Keratinocyte (primary cell): ENCODE data around the gene HGFAC.

Source experiments
- EZH2 ChIP-seq: IDR thresholded peaks from one replicate; pipeline ENCODE4 v1.6.1; 2012; ENCODE audit warnings: inconsistent platforms, mild to moderate bottlenecking, low read length, moderate library complexity
- TF ChIP-seq, protein P1 (sequence below), 3 experiments: IDR thresholded peaks in 1 of 3; conservative IDR thresholded peaks in 1 of 3; optimal IDR thresholded peaks in 1 of 3; 2 replicates in 2 of 3; 3 replicates in 1 of 3; pipeline versions ENCODE3 to v1.5.1; 2011; ENCODE audit warnings: low read length in 3 of 3, mild to moderate bottlenecking in 3 of 3, moderate library complexity in 2 of 3, control low read depth in 1 of 3, inconsistent platforms in 1 of 3; ENCODE audit not compliant: insufficient read depth in 2 of 3; ENCODE audit errors: extremely low read depth in 1 of 3

DNA sequence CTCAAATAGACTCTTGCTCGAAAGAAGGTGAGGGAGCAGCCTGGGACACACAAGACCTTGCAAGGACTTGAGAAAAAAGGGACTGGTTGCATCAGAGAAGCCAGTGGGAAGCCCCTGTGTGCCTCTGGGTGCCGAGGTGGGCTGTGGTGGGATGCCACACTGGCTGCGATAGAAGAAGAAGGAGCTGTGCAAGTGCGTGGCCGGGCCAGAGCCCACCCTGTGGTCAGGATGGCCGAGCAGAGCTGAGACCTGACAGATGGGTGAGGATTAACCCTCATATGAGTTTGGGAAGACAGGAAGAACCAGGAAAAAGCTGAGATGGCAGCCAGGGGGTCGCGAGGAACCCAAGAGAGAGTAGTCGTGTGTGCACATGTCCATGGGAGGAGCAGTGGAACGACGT is 44.6 kb upstream of the HGFAC start:
- TF ChIP-seq, protein P1, sequence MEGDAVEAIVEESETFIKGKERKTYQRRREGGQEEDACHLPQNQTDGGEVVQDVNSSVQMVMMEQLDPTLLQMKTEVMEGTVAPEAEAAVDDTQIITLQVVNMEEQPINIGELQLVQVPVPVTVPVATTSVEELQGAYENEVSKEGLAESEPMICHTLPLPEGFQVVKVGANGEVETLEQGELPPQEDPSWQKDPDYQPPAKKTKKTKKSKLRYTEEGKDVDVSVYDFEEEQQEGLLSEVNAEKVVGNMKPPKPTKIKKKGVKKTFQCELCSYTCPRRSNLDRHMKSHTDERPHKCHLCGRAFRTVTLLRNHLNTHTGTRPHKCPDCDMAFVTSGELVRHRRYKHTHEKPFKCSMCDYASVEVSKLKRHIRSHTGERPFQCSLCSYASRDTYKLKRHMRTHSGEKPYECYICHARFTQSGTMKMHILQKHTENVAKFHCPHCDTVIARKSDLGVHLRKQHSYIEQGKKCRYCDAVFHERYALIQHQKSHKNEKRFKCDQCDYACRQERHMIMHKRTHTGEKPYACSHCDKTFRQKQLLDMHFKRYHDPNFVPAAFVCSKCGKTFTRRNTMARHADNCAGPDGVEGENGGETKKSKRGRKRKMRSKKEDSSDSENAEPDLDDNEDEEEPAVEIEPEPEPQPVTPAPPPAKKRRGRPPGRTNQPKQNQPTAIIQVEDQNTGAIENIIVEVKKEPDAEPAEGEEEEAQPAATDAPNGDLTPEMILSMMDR (optimal IDR thresholded peaks at IDR 0.05 in 1 of 3, IDR thresholded peaks at IDR 0.05 in 1 of 3, conservative IDR thresholded peaks at IDR 0.05 in 1 of 3; ENCODE audit: extremely low read depth in 1 of 3, insufficient read depth in 2 of 3, low read length in 3 of 3), result no peak
- TF ChIP-seq EZH2, result no peak
